Lower lobe of right lung (tissue), 2 donors: Measurements from ENCODE around the gene ATRN. TPM values are rescaled to one million over a fixed set of nuclear protein-coding genes. Genes with fewer than 3 reads are reported as not detected.

Experiments used
- ATAC-seq, 2 donors: fragments of 200-7000 bp; cut with Tn5 transposase; one replicate each; pipeline ENCODE4 v1.9.1; 2020 to 2022; ENCODE audit warnings: mild to moderate bottlenecking in 2 of 2, moderate library complexity in 2 of 2
- DNase-seq: peaks from one replicate; pipeline ENCODE4 v3.0.0-alpha.2; 2020
- H3K27ac ChIP-seq: fragments of 200-600 bp; one replicate; pipeline ENCODE4 v1.8.0; 2022
- H3K27me3 ChIP-seq: fragments of 200-600 bp; one replicate; pipeline ENCODE4 v1.8.0; 2022; ENCODE audit warnings: low read depth
- H3K36me3 ChIP-seq: fragments of 200-600 bp; one replicate; pipeline ENCODE4 v1.8.0; 2022; ENCODE audit warnings: mild to moderate bottlenecking
- H3K4me1 ChIP-seq: fragments of 200-600 bp; one replicate; pipeline ENCODE4 v1.8.0; 2022
- H3K4me3 ChIP-seq: fragments of 200-600 bp; one replicate; pipeline ENCODE4 v1.8.0; 2022; ENCODE audit warnings: mild to moderate bottlenecking
- H3K9me3 ChIP-seq: fragments of 200-600 bp; one replicate; pipeline ENCODE4 v1.8.0; 2022
- intact Hi-C: fragments of 100-400 bp; cut with DNase I; formaldehyde crosslinking; loops from one replicate; pipeline ENCODE4 v1.11.0; 2022
- total RNA-seq: library from RNA; stranded (reverse); fragmentation: NEBNext Ultra II Directional; extraction: Animal tissue kit (Norgen Biotek cat#: 25700); gene quantifications from one replicate; pipeline ENCODE4 v1.2.1, GENCODE V29; 2021
- TF ChIP-seq, protein P1 (sequence below): fragments of 200-600 bp; IDR thresholded peaks from one replicate; pipeline ENCODE4 v1.8.0; 2022; ENCODE audit warnings: antibody characterized with exemption, mild to moderate bottlenecking
- donor health status: DM: no; HTN: yes; CAD: no; lungs with severe emphysema.

The ATRN gene
- total RNA-seq, 1 donor from 2014 or later, result 29.2 TPM

DNA sequence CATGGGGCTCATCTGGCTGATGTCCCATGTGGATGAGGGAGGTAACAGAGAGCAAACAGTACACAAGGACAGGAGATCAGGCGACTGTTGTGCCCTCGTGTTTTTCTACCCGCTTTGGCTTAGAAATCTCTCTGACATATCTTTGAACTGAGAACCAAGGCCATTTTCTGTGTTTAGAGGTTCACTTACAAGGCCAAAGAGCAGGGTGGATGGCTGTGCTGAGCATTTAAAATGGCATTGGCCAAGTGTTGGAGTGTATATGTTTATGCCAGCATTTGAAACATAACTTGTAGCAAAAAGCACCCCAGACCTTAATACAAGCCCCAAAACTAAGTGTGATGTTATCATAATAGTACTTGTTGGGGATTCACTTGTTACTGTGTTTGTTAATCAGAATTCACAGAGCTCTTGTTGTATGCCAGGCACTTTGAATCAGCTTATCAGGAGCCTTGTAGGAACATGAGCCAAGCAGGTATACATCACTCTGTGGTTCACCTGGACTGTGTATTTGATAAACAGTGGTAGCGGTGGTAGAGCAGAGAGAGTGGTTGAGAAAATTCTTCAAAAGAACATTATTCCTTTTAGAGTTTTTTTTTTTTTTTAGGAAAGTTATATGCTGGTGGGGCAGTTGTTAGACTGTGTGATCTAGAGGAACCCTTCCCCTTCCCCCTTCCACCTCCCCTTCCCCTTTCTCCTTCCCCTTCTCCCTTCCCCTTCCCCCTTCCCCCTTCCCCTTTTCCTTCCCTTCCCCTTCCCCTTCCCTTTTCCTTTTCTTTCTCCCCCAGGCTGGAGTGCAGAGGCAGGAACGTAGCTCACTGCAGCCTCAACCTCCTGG lies 71.3 kb downstream of the ATRN start:
- no peaks in the 10 kb centered on the region for H3K4me1 ChIP-seq
- TF ChIP-seq, protein P1, sequence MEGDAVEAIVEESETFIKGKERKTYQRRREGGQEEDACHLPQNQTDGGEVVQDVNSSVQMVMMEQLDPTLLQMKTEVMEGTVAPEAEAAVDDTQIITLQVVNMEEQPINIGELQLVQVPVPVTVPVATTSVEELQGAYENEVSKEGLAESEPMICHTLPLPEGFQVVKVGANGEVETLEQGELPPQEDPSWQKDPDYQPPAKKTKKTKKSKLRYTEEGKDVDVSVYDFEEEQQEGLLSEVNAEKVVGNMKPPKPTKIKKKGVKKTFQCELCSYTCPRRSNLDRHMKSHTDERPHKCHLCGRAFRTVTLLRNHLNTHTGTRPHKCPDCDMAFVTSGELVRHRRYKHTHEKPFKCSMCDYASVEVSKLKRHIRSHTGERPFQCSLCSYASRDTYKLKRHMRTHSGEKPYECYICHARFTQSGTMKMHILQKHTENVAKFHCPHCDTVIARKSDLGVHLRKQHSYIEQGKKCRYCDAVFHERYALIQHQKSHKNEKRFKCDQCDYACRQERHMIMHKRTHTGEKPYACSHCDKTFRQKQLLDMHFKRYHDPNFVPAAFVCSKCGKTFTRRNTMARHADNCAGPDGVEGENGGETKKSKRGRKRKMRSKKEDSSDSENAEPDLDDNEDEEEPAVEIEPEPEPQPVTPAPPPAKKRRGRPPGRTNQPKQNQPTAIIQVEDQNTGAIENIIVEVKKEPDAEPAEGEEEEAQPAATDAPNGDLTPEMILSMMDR, result no peak
- DNase-seq (no peak), ATAC-seq (no peak)
- no peaks in the 10 kb centered on the region for H3K27me3 ChIP-seq
- intact Hi-C loops, result no loop called here
- H3K4me3 ChIP-seq, result no peak overlapping the region
- H3K9me3 ChIP-seq, result no peaks in the 10 kb centered on the region
- peaks cover 10% of the 10 kb centered on the region for H3K36me3 ChIP-seq
- H3K27ac ChIP-seq, result no peak overlapping the region

GRCh38 chr20:3543901-3544507 lies 73.2 kb downstream of the ATRN start:
- intact Hi-C loops, result no loop called here
- Histone ChIP-seq H3K27me3 (no peaks in the 10 kb centered on the region), H3K27ac (no peak overlapping the region), H3K36me3 (peaks cover 23% of the 10 kb centered on the region), H3K9me3 (no peaks in the 10 kb centered on the region), H3K4me3 (no peak overlapping the region), H3K4me1 (no peaks in the 10 kb centered on the region)
- ATAC-seq (no peak), DNase-seq (no peak)
- TF ChIP-seq, protein P1, result no peak

- H3K36me3 ChIP-seq, result peaks cover 38% of the 10 kb centered on the region
- DNase-seq (no peak), ATAC-seq (no peak)
- H3K4me3 ChIP-seq, result no peak overlapping the region
- TF ChIP-seq, protein P1, result no peak
- H3K27me3 ChIP-seq, result no peaks in the 10 kb centered on the region
- H3K27ac ChIP-seq, result no peak overlapping the region
- H3K9me3 ChIP-seq, result no peaks in the 10 kb centered on the region
- no peaks in the 10 kb centered on the region for H3K4me1 ChIP-seq
- intact Hi-C loops, result no loop called here
Observed at GRCh38 chr20:3545401-3545925, 74.6 kb downstream of the ATRN start.

GRCh38 chr20:3547906-3548305 lies 77.1 kb downstream of the ATRN start:
- DNase-seq (no peak), ATAC-seq (no peak)
- Histone ChIP-seq H3K4me3 (no peak overlapping the region), H3K4me1 (no peaks in the 10 kb centered on the region), H3K36me3 (peaks cover 45% of the 10 kb centered on the region), H3K27me3 (no peaks in the 10 kb centered on the region), H3K9me3 (no peaks in the 10 kb centered on the region), H3K27ac (no peak overlapping the region)
- intact Hi-C loops, result no loop called here
- TF ChIP-seq, protein P1, result no peak

DNA sequence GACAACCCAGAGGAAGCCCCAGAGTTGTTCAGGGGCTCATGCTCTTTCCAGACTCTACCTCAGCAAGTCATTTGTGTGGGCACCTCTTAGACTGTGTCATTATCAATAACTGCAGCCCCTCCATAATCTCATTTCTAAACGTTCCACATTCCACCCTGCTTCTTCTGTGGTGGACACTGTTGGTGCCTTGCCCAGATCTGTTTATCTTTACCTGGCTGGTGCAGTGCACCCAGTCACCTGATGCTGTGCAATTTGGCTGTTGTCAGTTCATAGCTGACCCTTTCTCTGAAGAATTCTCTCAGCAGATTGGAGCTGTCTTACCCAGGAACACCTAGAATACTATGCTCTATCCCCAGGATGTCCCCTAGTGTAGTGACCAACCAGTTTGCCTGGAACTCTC lies 80.0 kb downstream of the ATRN start:
- intact Hi-C loops, result no loop called here
- ATAC-seq (no peak), DNase-seq (no peak)
- Histone ChIP-seq H3K27me3 (no peaks in the 10 kb centered on the region), H3K9me3 (no peaks in the 10 kb centered on the region), H3K36me3 (peaks cover 45% of the 10 kb centered on the region), H3K27ac (no peak overlapping the region), H3K4me3 (no peak overlapping the region), H3K4me1 (no peaks in the 10 kb centered on the region)
- TF ChIP-seq, protein P1, result no peak
